ENCODE data around the gene FBN2.

DNA sequence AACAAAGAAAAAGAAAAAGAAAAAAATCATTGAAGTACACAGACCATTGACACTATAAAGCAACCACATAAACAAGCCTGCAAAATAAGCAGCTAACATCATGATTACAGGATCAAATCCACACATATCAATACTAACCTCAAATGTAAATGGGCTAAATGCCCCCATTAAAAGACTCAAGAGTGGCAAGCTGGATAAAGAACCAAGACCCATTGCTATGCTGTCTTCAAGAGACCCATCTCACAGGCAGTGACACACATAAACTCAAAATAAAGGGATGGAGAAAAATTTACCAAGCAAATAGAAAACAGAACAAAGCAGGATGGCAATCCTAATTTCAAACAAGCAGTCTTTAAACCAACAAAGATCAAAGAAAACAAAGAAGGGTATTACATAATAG, 15.7 kb upstream of the FBN2 start:
- no peak for TF ChIP-seq POLR2AphosphoS5 (IDR thresholded peaks at IDR 0.05; ENCODE audit: borderline replicate concordance, low read depth, low read length)
- no peak for TF ChIP-seq EZH2 (IDR thresholded peaks at IDR 0.05)
